Lower leg skin (tissue), 3 donors: ENCODE measurements around the gene CTXN2.

Experiments
- CTCF ChIP-seq, 3 donors: fragments of 450-650 bp; IDR thresholded peaks; one replicate each; pipeline ENCODE4 v1.5.1; 2016; ENCODE audit warnings: antibody characterized with exemption in 3 of 3, mild to moderate bottlenecking in 3 of 3, moderate library complexity in 2 of 3
- POLR2A ChIP-seq, 2 donors: fragments of 450-650 bp; IDR thresholded peaks; one replicate each; pipeline ENCODE4 v1.6.1; 2016 to 2017; ENCODE audit warnings: antibody characterized with exemption in 2 of 2, mild to moderate bottlenecking in 1 of 2, moderate library complexity in 1 of 2

GRCh38 chr15:48176112-48176511, 15.4 kb upstream of the CTXN2 start:
- TF ChIP-seq POLR2A (IDR thresholded peaks at IDR 0.05): no peak
- no peak for TF ChIP-seq CTCF (IDR thresholded peaks at IDR 0.05)
